Stimulated activated CD4-positive, alpha-beta T cell treated with anti-CD3 and anti-CD28 coated beads, Interleukin-1b, Interleukin-23, amount 100 ng/mL, for 4 hours (primary cell): ENCODE results near the gene CCDC9.
A peak's percentile ranks its signal among the peaks of the same experiment; 100 is the strongest.
"Not testable (repeated sequence)": the region's sequence is repeated elsewhere in the genome, so short reads cannot be mapped to it uniquely, and the experiment has no call there.

Experiments
- DNase-seq, 2 donors: peaks; one replicate each; pipeline ENCODE4 v3.0.0-alpha.2; 2020; ENCODE audit warnings: low read depth in 2 of 2

CCDC9 gene

DNA sequence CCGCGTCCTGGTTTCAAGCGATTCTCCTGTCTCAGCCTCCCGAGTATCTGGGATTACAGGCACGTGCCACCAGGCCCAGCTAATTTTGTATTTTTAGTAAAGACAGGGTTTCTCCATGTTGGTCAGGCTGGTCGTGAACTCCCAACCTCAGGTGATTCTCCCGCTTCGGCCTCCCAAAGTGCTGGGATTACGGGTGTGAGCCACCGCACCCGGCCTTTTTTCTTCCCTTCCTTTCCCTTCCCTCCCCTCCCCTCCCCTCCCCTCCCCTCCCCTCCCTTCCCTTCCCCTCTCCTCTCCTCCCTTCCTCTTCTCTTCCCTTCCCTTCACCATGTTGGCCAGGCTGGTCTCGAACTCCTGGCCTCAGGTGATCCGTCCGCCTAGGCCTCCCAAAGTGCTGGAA is 44.5 kb downstream of the CCDC9 start:
- DNase-seq, result not testable (repeated sequence)

DNA sequence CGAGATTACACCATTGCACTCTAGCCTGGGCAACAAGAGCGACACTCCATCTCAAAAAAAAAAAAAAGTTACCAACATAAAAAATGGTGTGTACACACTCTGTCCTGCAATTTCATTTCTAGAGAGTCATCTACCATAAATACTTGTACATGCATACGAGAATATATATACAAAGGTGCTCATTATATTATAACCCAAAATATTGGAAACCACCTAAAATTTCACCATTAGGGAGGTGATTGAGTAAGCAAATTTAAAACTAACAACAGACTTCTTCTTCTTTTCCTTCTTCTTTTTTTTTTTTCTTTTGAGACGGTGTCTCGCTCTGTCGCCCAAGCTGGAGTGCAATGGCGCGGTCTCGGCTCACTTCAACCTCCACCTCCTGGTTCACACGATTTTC is 45.9 kb downstream of the CCDC9 start:
- DNase-seq, result no peak

DNA sequence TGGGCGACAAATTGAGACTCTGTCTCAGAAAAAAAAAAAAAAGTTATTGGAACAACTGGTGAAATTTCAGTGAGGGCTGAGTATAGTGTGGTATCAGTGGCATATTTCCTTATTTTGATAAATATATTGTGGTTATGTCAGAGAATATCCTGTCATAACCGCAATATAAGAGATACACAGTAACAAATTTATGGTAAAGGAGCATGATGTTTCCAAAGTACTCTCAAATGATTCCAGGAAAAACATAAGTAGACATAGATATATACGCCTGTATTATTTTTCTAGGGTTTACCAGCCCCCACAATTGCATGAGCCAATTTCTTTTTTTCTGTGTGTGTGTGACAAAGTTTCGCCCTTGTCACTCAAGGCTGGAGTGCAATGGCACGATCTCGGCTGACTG is 47.6 kb downstream of the CCDC9 start:
- no peak for DNase-seq

DNA sequence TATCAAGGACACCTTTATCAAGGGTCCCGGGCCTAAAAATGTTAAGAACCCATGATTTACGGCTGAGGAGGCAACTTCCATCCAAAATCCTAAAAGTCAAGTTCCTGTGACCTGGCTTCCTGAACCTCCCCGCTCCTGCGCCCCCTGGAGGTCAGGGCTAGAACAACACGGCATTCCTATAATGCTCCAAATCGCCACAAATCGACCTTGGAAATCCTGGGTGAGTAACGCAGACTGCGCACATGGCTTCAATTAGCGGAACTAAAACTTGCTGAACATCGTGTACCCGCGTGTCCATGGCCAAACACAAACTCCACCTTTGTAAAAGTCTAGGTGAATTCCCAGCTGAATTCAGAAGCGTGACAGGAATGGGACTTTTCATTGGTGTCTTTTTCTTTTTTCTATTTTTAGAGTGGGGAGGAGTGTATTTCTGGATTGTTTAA is 49.0 kb downstream of the CCDC9 start:
- peak; percentile 43 to 50 for DNase-seq

DNA sequence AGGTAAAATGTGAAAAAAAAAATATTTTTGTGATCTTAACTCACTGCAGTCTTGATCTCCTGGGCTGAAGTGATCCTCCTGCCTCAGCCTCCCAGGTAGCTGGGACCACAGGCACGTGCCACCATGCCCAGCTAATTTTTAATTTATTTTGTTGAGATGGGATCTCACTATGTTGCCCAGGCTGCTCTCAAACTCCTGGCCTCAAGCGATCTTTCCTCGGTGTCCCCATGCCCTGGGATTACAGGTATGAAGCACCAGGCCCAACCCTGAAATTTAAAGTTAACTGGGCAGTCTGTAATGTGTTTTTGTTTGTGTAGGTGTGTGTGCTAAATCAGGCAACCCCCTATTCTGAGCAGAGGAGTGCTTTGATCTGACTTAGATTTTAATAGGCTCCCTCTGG is 50.0 kb downstream of the CCDC9 start:
- no peak for DNase-seq

DNA sequence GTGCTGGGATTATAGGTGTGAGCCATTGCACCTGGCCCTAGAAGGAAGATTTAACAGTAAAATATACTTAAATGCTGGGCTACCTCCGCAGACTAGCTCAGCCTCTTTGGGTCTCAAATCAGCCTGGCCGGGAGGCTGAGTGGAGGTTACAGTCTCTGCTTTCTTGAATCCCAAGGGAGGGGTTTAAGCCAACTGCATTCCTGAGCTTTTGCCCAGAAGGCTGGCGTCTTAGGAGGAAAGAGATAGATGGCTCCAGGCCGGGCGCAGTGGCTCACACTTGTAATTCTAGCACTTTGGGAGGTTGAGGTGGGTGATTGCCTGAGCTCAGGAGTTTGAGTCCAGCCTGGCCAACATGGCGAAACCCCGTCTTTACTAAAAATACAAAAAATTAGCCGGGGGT is 52.7 kb downstream of the CCDC9 start:
- no peak for DNase-seq

DNA sequence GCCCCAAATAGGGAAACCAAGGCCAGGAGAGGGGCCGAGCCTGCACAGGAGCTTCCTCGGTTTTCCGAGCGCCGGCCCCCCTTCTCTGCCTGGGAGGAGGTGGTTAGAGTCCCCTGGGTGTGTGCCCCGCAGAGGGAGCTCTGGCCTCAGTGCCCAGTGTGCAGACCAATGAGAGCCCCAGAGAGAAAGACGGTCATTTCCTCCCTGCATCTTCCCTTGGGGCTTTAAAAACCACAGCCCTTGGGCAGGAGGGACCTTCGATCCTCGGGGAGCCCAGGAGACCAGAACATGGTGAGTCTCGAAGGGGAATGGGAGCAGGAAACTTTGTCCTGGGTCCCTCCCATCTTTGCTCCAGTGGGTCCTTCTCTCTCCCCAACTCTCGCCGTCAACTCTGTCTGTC is 53.3 kb downstream of the CCDC9 start, which contains the start of gene C5AR1:
Gene C5AR1, plus strand, starts transcription at position 254 of the 400 bp plus-strand sequence. Its CDS starts 35 bp downstream, at position 289.
- no peak for DNase-seq

DNA sequence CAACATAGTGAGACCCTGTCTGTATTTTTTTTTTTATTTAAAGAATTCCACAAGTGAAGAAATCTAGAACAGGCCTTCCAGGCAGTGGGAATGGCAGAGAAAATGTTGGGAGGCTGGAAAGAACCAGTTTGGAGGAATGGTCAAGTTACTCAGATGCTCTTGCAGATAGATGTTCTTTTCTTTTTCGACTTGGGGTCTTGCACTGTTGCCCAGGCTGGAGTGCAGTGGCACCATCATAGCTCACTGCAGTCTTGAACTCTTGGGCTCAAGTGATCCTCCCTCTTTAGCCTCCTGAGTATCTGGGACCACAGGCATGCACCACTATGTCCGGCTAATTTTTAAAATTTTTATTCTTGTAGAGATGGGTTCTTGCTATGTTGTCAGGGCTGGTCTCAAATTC is 54.0 kb downstream of the CCDC9 start:
- no peak for DNase-seq

DNA sequence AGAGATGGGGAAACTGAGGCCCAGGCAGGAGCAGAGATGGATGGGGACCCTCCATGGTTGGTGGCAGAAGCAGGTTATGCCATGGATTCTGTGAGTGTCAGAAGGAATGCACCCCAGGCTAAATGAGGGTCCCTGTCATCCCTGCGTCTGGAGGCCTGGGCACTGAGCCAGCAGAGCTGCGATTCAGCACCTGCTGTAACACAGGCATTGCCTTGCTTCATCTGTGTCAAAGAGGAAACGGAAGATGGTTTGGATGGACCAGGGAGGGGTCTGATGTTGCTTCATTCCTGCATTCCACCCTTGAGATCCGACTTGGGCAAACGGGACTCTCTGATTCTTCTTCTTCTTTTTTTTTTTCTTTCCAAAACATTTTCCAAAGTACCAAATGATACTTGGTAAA is 54.5 kb downstream of the CCDC9 start:
- no peak for DNase-seq

DNA sequence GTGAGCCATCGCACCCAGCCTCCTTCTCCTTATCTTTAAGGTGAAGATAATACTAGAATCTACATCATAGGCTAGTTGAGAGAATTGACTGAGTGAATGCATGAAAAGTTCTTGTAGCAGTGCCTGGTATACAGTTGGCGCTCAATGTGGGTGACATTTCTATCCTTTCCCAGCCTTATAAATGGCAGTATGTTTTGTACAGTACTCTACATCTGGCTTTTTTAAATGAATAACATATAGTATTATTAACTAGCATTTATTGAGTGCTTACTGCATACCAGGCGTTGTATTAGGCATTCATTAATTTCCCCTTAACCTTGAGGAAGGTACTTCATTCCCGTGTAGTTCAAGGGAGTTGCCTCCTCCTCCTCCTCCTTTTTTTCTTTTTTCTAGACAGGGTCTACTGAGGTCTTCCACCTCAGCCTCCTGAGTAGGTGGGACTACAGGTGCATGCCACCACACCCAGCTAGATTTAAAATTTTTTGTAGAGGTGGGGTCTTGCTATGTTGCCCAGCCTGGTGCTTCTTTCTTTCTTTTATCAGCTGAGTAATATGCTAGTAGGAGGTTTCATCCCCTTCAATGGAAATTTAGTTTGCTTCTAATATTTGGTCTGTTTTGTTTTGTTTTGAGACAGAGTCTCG is 56.2 kb downstream of the CCDC9 start:
- DNase-seq, result no peak

DNA sequence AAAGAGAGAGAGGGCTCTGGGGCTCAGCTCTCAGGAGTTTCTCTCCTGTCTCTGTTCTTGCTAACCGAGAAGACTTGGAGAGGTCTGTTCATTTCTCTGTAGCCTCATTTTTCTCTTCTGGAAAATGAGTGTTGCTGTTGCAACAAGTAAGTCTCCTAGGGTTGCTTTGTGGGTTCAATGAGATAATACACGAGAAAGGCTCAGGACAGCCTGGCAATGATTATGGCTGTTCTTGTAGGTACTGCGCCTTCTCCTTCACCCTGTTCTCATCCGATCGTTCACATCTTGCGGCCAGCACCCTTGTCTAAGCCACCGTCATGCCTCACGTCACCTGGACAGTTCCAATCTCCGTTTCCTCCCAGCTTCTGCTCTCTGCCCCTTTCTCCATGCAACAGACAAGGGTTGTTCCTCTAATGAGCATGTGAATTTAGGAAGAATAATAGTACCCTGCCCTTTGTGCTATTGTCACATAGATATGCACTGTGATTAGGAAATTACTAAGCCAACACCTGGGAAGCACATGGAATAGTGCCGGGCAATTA is 57.5 kb downstream of the CCDC9 start:
- DNase-seq, result no peak

DNA sequence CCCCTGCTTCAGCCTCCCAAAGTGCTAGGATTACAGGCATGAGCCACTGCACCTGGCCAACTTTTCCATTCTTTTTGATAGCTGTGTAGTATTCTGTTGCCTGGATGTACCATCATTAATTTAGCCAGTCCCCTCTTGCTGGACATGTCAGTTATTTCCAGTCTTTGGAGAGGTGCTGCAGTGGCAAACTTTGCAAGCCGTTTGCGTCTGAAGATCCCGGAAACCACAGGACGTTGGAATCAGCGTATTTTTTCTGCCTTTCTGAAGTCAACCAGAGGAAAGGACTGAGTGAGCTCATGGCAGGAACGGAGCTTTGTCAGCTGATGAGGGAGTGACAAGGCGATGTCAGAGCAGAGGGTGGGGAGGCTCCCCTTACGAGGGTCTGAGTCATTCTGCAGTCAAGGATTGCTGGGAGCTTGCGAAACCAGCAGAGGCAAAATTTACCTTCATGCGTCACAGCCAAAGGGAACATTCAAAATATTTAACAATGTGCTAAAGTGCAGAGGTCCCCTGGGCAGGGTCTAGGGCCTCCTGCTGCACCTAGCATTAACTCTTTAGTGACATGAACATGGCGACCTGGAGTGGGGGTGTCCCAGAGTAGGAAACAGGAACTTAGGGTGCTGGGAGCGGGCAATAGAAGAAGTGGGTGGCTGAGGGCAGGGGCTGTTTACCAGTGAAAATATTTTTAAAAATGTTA is 58.9 kb downstream of the CCDC9 start:
- peak in 1 of 2 donors; percentile 9 for DNase-seq

DNA sequence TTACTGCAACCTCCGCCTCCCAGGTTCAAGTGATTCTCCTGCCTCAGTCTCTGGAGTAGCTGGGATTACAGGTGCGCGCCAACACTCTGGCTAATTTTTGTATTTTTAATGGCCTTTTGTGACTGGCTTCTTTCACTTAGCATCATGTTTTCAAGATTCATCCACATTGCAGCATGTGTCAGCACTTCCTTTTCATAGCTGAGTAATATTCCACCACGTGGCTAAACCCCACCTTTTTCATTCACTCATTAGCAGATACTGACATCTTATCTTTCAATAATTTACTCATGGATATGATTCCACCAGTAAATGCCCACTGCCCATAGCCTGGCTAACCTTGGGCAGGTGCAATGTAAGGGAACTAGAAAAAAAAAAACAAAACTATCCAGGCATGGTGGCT is 60.2 kb downstream of the CCDC9 start:
- no peak for DNase-seq

DNA sequence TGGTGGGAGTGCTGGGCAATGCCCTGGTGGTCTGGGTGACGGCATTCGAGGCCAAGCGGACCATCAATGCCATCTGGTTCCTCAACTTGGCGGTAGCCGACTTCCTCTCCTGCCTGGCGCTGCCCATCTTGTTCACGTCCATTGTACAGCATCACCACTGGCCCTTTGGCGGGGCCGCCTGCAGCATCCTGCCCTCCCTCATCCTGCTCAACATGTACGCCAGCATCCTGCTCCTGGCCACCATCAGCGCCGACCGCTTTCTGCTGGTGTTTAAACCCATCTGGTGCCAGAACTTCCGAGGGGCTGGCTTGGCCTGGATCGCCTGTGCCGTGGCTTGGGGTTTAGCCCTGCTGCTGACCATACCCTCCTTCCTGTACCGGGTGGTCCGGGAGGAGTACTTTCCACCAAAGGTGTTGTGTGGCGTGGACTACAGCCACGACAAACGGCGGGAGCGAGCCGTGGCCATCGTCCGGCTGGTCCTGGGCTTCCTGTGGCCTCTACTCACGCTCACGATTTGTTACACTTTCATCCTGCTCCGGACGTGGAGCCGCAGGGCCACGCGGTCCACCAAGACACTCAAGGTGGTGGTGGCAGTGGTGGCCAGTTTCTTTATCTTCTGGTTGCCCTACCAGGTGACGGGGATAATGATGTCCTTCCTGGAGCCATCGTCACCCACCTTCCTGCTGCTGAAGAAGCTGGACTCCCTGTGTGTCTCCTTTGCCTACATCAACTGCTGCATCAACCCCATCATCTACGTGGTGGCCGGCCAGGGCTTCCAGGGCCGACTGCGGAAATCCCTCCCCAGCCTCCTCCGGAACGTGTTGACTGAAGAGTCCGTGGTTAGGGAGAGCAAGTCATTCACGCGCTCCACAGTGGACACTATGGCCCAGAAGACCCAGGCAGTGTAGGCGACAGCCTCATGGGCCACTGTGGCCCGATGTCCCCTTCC is 63.9 kb downstream of the CCDC9 start:
- DNase-seq, result no peak
